HG03521 (cell line): Measurements from ENCODE around the gene OR2V2.
"Not testable (repeated sequence)": the region's sequence is repeated elsewhere in the genome, so short reads cannot be mapped to it uniquely, and the experiment has no call there.

Source experiments
- ATAC-seq: cut with Tn5 transposase; IDR thresholded peaks from one replicate; pipeline ENCODE4 v1.9.1; 2021; ENCODE audit warnings: mild to moderate bottlenecking, moderate library complexity; ENCODE audit not compliant: unreplicated experiment

Gene OR2V2

DNA sequence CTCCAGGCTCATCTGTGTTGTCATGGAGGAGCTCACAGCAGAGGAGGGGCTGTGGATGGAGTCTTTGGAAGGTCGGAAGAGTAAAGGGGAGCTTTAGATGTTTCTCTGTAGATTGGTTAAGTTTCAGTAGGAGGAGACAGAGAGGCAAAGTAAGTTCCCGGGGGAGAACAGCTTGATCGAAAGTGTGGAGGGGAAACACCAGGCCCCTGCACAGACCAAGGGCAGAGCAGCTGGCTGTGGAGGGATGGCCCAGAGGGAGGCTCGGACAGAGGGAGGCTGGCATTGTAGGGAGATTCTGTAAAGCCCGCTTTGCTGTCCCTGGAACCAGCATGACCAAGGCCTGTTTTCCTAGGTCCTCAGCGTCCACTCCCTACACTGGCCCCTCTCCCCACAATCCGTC, 5.3 kb upstream of the OR2V2 start:
- ATAC-seq: no peak

- ATAC-seq: no peak
Measured at GRCh38 chr5:181145133-181145532, 2.3 kb upstream of the OR2V2 start.

DNA sequence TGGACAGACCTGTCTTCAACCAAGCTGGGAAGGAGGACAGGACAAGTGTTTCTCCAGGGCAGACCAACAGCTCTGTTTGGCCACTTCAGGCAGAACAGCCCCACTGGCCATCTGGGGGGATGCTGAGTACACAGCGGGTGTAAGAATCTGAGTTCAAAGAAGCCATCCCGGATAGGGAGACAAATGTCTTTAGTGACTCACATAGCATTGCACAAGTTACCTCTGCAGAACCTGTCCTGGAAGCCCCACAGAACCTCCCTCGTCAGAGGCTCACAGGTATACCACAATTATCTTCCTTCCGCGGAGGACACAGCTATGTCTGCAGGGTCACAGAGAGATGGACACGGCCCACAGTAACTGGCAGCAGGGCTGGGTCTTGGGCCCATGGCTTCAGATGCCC, 2.0 kb downstream of the OR2V2 start:
- no peak for ATAC-seq

DNA sequence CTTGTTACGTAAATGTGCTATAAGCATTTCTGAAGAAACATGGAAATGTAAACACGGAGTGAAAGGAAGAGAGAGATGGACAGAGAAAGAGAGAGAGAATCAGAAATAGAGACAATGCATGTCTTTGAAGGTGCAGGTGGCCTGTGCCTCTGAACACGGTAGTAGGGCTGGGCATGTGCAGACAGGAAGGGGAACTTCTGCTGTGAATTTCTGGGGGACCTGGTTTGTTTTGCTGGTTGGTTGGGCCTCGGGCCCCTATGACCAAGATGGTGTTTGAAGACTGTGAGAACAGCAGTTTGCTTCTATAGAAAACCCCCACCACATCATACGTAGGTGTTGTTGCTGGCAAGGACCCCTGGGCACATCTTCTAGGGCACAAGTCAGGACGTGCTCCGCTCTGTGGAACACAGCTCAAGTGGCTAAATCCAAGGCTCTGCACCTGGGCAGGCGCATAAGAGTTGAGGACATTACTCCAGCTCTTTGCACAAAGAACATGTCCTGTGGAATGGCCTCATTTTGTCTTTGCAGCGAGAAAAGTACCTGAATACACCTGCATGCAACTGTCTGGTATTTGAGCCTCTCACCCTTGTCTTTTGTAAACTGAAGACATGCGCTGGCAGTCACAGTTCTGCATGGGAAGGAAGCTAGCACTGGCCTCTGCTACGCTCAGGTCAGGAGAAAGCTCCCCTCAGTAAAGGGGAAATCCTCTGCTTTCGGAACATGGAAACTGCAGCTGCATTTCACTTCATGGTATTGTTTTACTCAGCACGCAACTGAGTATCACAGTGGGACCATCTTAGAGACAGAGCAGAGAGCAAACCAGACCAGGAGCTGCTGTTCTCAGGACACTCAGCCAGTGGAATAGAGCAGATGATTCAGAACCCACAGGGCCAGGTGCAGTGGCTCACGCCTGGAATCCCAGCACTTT, 2.7 kb downstream of the OR2V2 start:
- ATAC-seq: no peak

DNA sequence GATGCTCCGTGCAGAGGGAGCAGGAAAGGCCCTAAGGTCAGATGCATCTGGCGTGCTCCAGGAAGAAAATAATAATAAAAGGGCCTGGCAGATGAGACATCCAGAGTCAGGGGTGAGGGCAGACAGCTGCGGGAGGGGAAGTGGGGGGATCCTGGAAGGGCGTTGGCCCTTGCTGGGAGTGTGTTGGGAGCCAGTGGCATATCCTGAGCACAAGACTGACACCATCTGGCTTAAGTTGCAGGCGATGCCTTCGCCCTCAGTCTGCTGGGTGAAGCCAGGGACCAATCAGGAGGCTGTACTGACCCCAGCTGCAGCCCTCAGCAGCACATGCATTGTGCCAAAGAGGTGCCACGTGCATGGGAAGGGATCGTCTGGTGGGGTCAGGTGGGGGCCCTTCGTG, 3.8 kb downstream of the OR2V2 start:
- no peak for ATAC-seq

GRCh38 chr5:181152406-181152805, 5.0 kb downstream of the OR2V2 start:
- ATAC-seq: no peak

DNA sequence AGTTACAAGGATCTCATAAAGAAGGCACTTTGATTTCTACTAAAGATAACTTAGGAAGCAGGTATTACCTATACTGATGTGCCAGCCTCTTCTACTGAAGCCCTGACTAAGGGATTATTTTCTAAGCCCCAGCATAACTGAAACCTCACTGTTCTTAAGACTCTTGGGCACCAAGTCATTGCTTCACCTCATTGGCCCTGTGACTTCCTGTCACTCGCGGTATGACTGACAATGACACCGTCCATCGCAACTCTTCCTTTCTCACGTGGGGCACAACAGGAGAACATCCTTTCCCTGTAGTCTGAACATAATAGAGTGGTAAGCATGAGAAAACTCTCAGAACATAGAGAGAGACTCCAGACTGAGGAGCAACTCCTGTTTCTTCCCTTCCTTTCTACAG, 6.4 kb downstream of the OR2V2 start:
- ATAC-seq: no peak

DNA sequence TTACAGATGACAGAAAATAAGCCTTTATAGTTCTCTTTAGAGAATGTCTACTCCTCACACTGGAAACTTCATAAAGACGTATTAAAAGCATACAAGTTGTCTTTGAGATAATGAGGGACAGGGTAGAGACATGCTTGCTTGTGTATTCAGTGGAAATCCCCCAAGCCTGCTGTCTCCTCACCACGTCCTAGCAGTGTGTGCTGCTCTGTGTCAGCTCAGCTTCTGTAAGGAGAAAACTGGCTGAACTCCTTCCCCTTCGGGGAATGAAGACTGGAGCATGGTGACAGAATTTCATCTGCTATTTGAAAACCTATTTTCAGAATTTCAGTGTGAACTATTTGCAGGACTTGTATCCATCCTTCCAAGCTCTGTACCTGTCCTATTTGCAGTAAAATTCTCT, 9.4 kb downstream of the OR2V2 start:
- ATAC-seq: no peak

DNA sequence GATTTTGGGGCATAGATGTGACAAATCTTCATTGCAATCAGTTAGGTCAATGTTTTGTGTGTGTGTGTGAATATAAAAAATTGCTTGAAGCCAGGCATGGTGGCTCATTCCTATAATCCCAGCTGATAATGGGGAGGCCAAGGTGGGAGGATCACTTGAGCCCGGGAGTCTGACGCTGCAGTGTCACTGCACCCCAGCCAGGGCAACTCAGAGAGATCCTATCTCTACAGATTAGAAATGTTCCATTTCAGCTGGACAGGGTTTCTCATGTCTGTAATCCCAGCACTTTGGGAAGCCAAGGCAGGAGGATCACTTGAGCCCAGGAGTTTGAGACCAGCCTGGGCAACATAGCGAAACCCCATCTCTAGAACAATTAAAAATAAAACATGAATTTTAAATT, 11.5 kb downstream of the OR2V2 start:
- no peak for ATAC-seq

GRCh38 chr5:181159286-181160151, 12.1 kb downstream of the OR2V2 start:
- ATAC-seq: peak; percentile 61

DNA sequence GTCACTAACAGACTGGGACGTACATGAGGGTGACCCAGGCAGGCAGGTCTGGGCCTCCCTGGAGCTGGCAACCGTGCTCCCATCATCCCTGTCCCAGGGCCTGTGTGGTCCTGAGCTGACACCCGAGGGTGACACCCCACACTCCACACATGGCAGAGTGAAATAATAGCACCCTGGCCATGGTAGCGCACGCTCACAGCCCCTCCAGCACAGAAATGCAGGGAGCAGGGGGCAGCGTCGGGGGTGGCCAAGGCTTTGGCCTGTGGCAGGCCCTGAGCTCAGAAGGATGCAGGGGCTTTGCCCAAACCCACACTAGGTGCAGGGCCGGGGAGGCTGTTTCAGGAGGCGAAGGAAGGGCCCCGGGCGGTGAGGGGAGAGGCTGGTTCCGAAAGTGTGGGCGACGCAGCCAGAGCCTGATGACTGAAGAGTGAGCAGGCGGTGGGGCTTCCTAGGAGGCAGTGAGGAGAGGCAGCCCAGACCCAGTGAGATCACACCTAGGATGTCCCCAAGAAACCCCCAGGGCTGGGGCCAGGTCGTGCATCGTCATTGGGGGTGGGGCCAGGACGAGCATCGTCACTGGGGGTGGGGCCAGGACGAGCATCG, 12.9 kb downstream of the OR2V2 start:
- peak; percentile 44 for ATAC-seq

GRCh38 chr5:181160755-181161533, 13.6 kb downstream of the OR2V2 start:
- not testable (repeated sequence) for ATAC-seq

DNA sequence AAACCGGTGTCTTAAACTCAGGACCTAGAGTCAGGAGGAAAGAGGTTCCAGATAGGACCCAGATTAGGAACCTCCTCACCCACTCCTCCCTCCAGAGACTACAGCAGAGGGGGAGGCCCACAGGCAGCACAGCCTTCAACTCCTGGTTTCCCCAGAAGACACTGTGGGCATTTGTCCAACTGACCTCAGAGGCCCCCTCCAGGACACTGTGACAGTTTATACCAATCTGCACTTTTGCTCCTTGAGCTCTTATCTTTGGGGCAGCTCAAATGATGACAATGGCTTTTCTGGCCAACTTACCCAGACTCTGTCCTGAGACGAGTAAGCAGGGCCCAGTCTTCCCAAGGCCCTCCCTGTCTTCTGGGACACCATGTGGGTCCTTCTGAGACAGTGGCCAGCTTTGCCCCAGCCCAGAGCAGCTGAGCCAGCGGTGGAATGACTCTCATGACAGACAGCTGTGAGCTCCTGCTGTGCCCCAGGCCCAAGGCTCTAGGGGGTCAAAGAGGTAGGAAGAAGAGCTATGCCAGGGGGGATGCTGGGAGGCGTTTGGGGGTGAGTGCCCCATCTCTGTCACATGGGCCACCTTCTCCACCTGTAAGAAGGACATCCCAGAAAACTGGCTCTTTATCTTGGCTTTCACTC, 14.3 kb downstream of the OR2V2 start:
- no peak for ATAC-seq

DNA sequence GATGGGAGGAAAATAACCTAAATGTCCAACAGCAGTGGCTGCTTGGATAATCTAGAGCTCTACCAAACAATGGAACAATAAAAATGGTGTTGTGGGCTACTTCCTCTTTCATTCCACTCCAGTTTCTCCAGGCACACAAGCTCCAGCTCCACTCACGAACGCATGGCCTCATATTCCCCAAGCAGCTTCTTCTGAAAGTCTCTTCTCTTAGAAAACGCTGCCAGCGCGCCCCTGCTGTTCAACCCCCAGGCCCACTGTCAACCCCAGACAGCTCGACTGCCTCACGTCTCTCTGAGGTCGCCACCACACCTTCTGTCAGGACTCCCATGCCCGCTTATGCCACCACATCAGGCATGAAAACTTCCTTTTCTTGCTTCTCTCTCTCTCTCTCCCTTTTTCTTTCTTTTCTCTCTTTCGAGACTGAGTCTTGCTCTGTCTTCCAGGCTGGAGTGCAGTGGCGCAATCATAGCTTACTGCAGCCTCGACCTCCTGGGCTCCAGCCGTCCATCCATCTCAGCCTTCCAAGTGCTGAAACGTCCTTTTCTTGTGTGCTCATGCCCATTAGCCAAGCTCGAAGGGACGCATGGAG, 16.2 kb downstream of the OR2V2 start:
- ATAC-seq: no peak

DNA sequence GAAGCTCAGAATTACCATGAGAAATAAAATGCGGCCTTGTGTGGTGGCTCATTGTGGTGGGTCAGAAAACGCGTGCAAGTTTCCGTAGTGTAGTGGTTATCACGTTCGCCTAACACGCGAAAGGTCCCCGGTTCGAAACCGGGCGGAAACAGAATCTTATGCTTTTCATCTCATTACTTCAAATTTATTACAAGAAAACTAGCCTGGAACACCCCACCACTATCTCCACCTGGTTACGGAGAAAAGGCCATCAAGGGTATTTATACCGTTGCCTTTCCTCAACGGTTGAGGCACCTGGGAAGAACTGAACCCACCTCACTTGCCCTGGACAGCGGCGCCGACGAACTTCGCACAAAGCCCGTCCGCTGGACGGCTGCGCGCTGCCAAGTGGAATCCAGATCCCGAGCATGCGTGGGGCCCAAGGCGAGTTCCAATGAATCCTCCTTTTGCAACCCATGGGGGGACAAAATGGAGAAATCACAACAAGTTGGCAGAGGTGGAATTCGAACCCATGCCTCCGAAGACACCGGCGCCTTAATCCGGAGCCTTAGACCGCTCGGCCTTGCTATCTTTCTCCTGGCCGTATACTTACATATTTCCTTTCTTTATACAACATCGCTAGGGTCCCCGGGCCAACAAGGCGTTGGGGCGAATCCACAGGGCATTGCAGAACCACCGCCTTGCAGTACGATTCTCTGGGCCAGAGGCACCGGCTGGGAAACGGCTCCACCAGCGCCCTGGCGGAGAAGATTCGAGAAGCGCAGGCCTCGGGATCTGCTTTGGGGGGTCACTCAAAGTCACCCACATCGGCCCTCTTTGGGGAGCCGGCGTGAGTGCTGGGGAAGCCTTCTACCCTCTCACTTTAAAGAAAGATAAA, 16.9 kb downstream of the OR2V2 start:
- no peak for ATAC-seq

GRCh38 chr5:181166812-181167733, 19.7 kb downstream of the OR2V2 start:
- no peak for ATAC-seq

DNA sequence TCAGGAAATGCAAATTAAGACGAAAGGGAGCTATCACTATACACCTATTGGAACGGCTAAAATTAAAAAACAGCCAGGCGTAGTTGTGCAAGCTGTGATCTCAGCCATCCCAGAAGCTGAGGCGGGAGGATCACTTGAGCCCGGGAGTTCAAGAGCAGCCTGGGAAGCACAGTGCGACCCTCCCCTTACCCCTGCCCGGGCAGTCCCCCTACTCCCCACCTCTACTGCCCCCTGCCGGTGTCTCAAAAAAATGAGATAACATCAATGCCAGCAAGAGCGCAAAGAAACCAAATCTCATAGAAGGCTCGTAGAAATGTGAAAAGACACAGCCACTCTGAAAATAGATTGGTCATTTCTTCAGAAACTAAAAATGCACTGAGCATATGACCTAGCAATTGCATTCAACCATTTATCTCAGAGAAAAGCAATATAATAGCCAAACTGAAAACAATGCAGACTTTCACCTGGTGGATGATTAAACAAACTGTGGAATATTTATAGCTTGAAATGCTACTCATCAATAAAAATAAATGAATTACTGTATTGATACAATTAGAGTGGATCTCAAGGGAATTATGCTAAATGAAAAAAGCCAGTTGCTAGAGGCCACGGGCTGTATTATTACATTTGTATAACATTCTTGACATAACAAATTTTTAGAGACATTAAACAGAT, 20.6 kb downstream of the OR2V2 start:
- no peak for ATAC-seq
